GM18505 (cell line): ENCODE data around the gene TMPRSS11A.

Experiments
- ATAC-seq: cut with Tn5 transposase; IDR thresholded peaks from one replicate; pipeline ENCODE4 v1.9.1; 2021; ENCODE audit not compliant: unreplicated experiment
- POLR2A ChIP-seq: IDR thresholded peaks from 4 replicates; pipeline ENCODE4 v1.6.1; 2011; ENCODE audit warnings: borderline replicate concordance; ENCODE audit not compliant: insufficient read depth, insufficient read length; ENCODE audit errors: extremely low read depth

The TMPRSS11A gene

GRCh38 chr4:67907650-67908049, 55.6 kb downstream of the TMPRSS11A start:
- ATAC-seq: no peak
- no peak for TF ChIP-seq POLR2A

- no peak for TF ChIP-seq POLR2A
- no peak for ATAC-seq
These were observed 64.2 kb downstream of the TMPRSS11A start for GRCh38 chr4:67899096-67899495.

- TF ChIP-seq POLR2A: no peak
- ATAC-seq: no peak
These were observed 65.6 kb downstream of the TMPRSS11A start for GRCh38 chr4:67897686-67898085.

- TF ChIP-seq POLR2A: no peak
- ATAC-seq: no peak
These were observed 66.8 kb downstream of the TMPRSS11A start for GRCh38 chr4:67896421-67897065.

GRCh38 chr4:67894659-67895058, 68.6 kb downstream of the TMPRSS11A start:
- TF ChIP-seq POLR2A: no peak
- no peak for ATAC-seq

GRCh38 chr4:67892905-67893304, 70.4 kb downstream of the TMPRSS11A start:
- ATAC-seq: no peak
- TF ChIP-seq POLR2A: no peak

GRCh38 chr4:67892253-67892652, 71.0 kb downstream of the TMPRSS11A start:
- no peak for ATAC-seq
- no peak for TF ChIP-seq POLR2A

GRCh38 chr4:67891645-67892044, 71.6 kb downstream of the TMPRSS11A start:
- TF ChIP-seq POLR2A: no peak
- ATAC-seq: no peak

GRCh38 chr4:67886281-67886680, 77.0 kb downstream of the TMPRSS11A start:
- TF ChIP-seq POLR2A: no peak
- ATAC-seq: no peak

GRCh38 chr4:67885762-67886161, 77.5 kb downstream of the TMPRSS11A start:
- TF ChIP-seq POLR2A: no peak
- ATAC-seq: no peak

GRCh38 chr4:67884701-67885100, 78.6 kb downstream of the TMPRSS11A start:
- no peak for ATAC-seq

GRCh38 chr4:67883902-67884301, 79.4 kb downstream of the TMPRSS11A start, which contains the start of gene TMPRSS11D:
Gene TMPRSS11D, minus strand, starts transcription at chr4:67884002. Its CDS starts 69 bp downstream, at chr4:67883933.
- TF ChIP-seq POLR2A: no peak
- ATAC-seq: no peak

More at GRCh38 chr4:67884701-67885100, 78.6 kb downstream of the TMPRSS11A start:
- no peak for TF ChIP-seq POLR2A

- TF ChIP-seq POLR2A: no peak
These were observed 79.8 kb downstream of the TMPRSS11A start for GRCh38 chr4:67883458-67883857.

GRCh38 chr4:67880866-67881610, 82.3 kb downstream of the TMPRSS11A start:
- no peak for TF ChIP-seq POLR2A
- ATAC-seq: no peak

More at GRCh38 chr4:67883458-67883857, 79.8 kb downstream of the TMPRSS11A start:
- ATAC-seq: no peak
